ENCODE measurements around the gene PHTF2.
A peak's percentile ranks its signal among the peaks of the same experiment; 100 is the strongest.

The PHTF2 gene

DNA sequence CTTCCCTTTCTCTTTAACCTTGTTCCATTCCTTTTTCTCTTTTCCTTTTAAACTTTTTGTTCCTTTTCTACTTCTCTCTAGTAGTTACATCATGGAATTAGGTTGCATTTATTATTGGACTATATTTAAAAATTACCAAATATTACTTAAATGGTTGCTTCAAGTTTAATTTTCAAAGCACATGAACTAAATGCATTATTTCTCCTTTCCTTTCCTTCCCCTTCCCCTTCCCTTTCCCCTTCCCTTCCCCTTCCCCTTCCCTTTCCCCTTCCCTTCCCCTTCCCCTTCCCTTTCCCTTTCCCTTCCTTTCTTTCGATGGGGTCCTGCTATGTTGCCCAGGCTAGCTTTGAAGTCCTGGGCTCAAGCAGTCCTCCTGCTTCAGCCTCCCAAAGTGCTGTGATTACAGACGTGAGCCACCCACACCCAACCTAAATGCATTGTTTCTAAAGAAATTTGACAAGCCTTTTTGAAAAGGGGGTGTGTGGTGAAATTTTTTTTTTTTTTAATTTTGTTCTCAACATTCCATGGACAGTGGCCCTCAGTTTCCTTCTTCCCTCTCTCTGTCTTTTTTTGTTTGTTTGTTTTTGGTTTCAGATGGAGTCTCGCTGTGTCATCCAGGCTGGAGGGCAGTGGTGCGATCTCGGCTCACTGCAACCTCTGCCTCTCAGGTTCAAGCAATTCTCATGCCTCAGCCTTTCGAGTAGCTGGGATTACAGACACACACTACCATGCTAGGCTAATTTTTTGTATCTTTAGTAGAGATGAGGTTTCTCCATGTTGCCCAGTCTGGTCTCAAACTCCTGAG is 31.6 kb upstream of the PHTF2 start:
- no peak overlapping the region for H3K4me2 ChIP-seq (ENCODE audit: low read length)

DNA sequence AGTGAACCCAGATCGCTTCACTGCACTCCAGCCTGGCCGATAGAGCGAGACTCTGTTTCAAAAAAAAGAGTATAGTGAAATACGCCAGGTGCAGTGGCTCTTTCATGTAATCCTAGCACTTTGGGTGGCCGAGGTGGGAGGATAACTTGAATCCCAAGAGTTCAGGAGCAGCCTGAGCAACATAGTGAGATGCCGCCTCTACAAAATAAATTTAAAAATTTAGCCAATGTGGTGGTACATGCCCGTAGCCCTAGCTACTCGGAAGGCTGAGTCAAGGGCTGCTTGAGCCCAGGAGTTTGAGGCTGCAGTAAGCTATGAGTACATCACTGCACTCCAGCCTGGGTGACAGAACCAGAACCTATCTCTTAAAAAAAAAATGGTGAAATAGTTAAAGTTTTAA is 28.3 kb upstream of the PHTF2 start:
- Histone ChIP-seq H2BK120ac (ENCODE audit: insufficient read depth, low read length, poor library complexity) (no peak overlapping the region), H3K18ac (ENCODE audit: low read length) (no peak overlapping the region), H3K36me3 (ENCODE audit: control insufficient read depth in 1 of 2, insufficient read depth in 2 of 2, low read length in 2 of 2) (peaks cover 4 to 15% of the 10 kb centered on the region in 2 experiments), H3K4me3 (ENCODE audit: low read depth, low read length) (no peak overlapping the region), H3K79me2 (ENCODE audit: control insufficient read depth, insufficient read depth, low read length, poor library complexity) (peaks cover 2% of the 10 kb centered on the region), H3K27me3 (ENCODE audit: insufficient read depth, low read length) (no peaks in the 10 kb centered on the region), H3K9me3 (ENCODE audit: insufficient read depth, low read depth, low read length) (no peaks in the 10 kb centered on the region), H3K27ac (ENCODE audit: low read depth, low read length) (no peak overlapping the region), H2BK12ac (ENCODE audit: low read length) (no peak overlapping the region), H3K14ac (ENCODE audit: low read length) (no peak overlapping the region), H3K9ac (ENCODE audit: low read length) (no peak overlapping the region), H4K12ac (ENCODE audit: low read depth, low read length) (no peak overlapping the region), H4K91ac (ENCODE audit: low read depth, low read length) (peak overlapping the region; percentile 14), H2BK5ac (ENCODE audit: low read depth, low read length, poor library complexity) (no peak overlapping the region), H3K23ac (ENCODE audit: low read length) (no peak overlapping the region), H2AK5ac (ENCODE audit: low read length) (no peak overlapping the region), H3K4me1 (ENCODE audit: control insufficient read depth in 1 of 2, insufficient read depth in 2 of 2, low read length in 2 of 2) (peaks cover 3 to 4% of the 10 kb centered on the region in 2 experiments), H3K4ac (ENCODE audit: low read depth, low read length) (no peak overlapping the region), H4K8ac (ENCODE audit: low read depth, low read length) (no peak overlapping the region), H2AFZ (ENCODE audit: insufficient read depth, low read length, poor library complexity) (no peak overlapping the region), H3K4me2 (ENCODE audit: low read length) (no peak overlapping the region), H3K79me1 (ENCODE audit: low read length) (peaks cover 5% of the 10 kb centered on the region)
- DNase-seq, result peak; percentile 59 to 71
- no CpG with 5 or more reads among the region's 8 CpGs for WGBS (ENCODE audit: extremely low coverage, insufficient coverage, insufficient read length)

More for the DNA sequence above, 31.6 kb upstream of the PHTF2 start:
- WGBS (ENCODE audit: extremely low coverage, insufficient coverage, insufficient read length), result no CpG with 5 or more reads among the region's 6 CpGs
- Histone ChIP-seq H2BK5ac (ENCODE audit: low read depth, low read length, poor library complexity) (no peak overlapping the region), H4K91ac (ENCODE audit: low read depth, low read length) (no peak overlapping the region), H2BK120ac (ENCODE audit: insufficient read depth, low read length, poor library complexity) (no peak overlapping the region), H3K27ac (ENCODE audit: low read depth, low read length) (no peak overlapping the region), H3K27me3 (ENCODE audit: insufficient read depth, low read length) (no peaks in the 10 kb centered on the region), H3K23ac (ENCODE audit: low read length) (no peak overlapping the region), H3K4ac (ENCODE audit: low read depth, low read length) (no peak overlapping the region), H4K8ac (ENCODE audit: low read depth, low read length) (no peak overlapping the region), H3K4me1 (ENCODE audit: control insufficient read depth in 1 of 2, insufficient read depth in 2 of 2, low read length in 2 of 2) (peaks cover 3 to 4% of the 10 kb centered on the region in 2 experiments), H3K9ac (ENCODE audit: low read length) (no peak overlapping the region), H3K18ac (ENCODE audit: low read length) (no peak overlapping the region), H3K9me3 (ENCODE audit: insufficient read depth, low read depth, low read length) (no peaks in the 10 kb centered on the region), H4K12ac (ENCODE audit: low read depth, low read length) (no peak overlapping the region), H2AK5ac (ENCODE audit: low read length) (no peak overlapping the region), H3K4me3 (ENCODE audit: low read depth, low read length) (no peak overlapping the region), H3K79me1 (ENCODE audit: low read length) (peaks cover 5% of the 10 kb centered on the region), H3K14ac (ENCODE audit: low read length) (no peak overlapping the region), H2BK12ac (ENCODE audit: low read length) (peak overlapping the region; percentile 9), H3K36me3 (ENCODE audit: control insufficient read depth in 1 of 2, insufficient read depth in 2 of 2, low read length in 2 of 2) (peaks cover 2 to 7% of the 10 kb centered on the region in 2 experiments), H3K79me2 (ENCODE audit: control insufficient read depth, insufficient read depth, low read length, poor library complexity) (peaks cover 2% of the 10 kb centered on the region), H2AFZ (ENCODE audit: insufficient read depth, low read length, poor library complexity) (no peak overlapping the region)
- DNase-seq, result no peak

DNA sequence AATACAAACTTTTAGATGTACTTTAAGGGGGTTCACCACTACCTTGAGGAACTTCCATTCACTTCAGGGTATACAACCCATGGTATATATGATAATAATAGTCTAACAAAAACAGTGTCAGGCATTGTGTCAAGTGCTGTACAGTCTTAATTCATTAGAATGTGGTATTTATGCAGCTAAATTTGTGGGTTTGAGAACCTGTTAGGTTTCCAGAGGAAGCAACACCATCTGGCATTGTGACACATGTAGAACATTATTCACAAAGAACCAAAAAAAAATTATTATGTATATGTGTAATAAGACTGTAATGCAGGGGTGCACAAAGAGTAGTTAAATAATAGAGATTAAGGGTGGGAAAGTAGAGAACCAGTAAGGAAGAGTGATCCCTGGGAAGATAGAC is 26.7 kb upstream of the PHTF2 start:
- no peak for DNase-seq
- Histone ChIP-seq H3K23ac (ENCODE audit: low read length) (no peak overlapping the region), H3K9ac (ENCODE audit: low read length) (no peak overlapping the region), H4K8ac (ENCODE audit: low read depth, low read length) (no peak overlapping the region), H3K27me3 (ENCODE audit: insufficient read depth, low read length) (no peaks in the 10 kb centered on the region), H3K79me2 (ENCODE audit: control insufficient read depth, insufficient read depth, low read length, poor library complexity) (no peaks in the 10 kb centered on the region), H3K79me1 (ENCODE audit: low read length) (peaks cover 1% of the 10 kb centered on the region), H2BK12ac (ENCODE audit: low read length) (no peak overlapping the region), H3K4me2 (ENCODE audit: low read length) (no peak overlapping the region), H3K14ac (ENCODE audit: low read length) (no peak overlapping the region), H3K4me1 (ENCODE audit: control insufficient read depth in 1 of 2, insufficient read depth in 2 of 2, low read length in 2 of 2) (no peaks in the 10 kb centered on the region), H3K9me3 (ENCODE audit: insufficient read depth, low read depth, low read length) (no peaks in the 10 kb centered on the region), H3K4me3 (ENCODE audit: low read depth, low read length) (no peak overlapping the region), H2BK5ac (ENCODE audit: low read depth, low read length, poor library complexity) (no peak overlapping the region), H2AK5ac (ENCODE audit: low read length) (no peak overlapping the region), H3K36me3 (ENCODE audit: control insufficient read depth in 1 of 2, insufficient read depth in 2 of 2, low read length in 2 of 2) (peaks cover 3 to 17% of the 10 kb centered on the region in 2 experiments), H3K27ac (ENCODE audit: low read depth, low read length) (no peak overlapping the region), H3K4ac (ENCODE audit: low read depth, low read length) (no peak overlapping the region), H2AFZ (ENCODE audit: insufficient read depth, low read length, poor library complexity) (no peak overlapping the region), H4K91ac (ENCODE audit: low read depth, low read length) (no peak overlapping the region), H4K12ac (ENCODE audit: low read depth, low read length) (no peak overlapping the region), H3K18ac (ENCODE audit: low read length) (no peak overlapping the region), H2BK120ac (ENCODE audit: insufficient read depth, low read length, poor library complexity) (no peak overlapping the region)

DNA sequence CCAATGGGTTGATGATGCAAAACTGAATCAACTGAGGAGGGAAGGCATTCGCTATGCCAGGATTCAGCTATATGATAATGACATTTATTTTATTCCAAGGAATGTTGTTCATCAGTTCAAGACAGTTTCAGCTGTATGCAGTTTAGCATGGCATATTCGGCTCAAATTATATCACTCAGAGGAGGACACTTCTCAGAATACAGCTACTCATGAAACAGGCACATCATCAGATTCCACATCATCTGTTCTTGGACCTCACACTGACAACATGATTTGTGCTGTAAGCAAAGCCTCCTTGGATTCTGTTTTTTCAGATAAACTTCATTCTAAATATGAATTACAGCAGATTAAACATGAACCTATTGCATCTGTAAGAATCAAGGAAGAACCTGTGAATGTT is 20.0 kb upstream of the PHTF2 start:
- WGBS (ENCODE audit: extremely low coverage, insufficient coverage, insufficient read length), result no CpG with 5 or more reads among the region's 2 CpGs
- no peaks in the 10 kb centered on the region for H3K79me1 ChIP-seq (ENCODE audit: low read length)
- H4K12ac ChIP-seq (ENCODE audit: low read depth, low read length), result no peak overlapping the region
- H2AFZ ChIP-seq (ENCODE audit: insufficient read depth, low read length, poor library complexity), result no peak overlapping the region
- no peak overlapping the region for H2BK12ac ChIP-seq (ENCODE audit: low read length)
- H4K91ac ChIP-seq (ENCODE audit: low read depth, low read length), result no peak overlapping the region
- no peaks in the 10 kb centered on the region for H3K4me1 ChIP-seq (ENCODE audit: control insufficient read depth in 1 of 2, insufficient read depth in 2 of 2, low read length in 2 of 2)
- no peak overlapping the region for H3K23ac ChIP-seq (ENCODE audit: low read length)
- H4K8ac ChIP-seq (ENCODE audit: low read depth, low read length), result no peak overlapping the region
- no peak for DNase-seq
- no peaks in the 10 kb centered on the region for H3K79me2 ChIP-seq (ENCODE audit: control insufficient read depth, insufficient read depth, low read length, poor library complexity)
- no peaks in the 10 kb centered on the region for H3K27me3 ChIP-seq (ENCODE audit: insufficient read depth, low read length)
- no peak overlapping the region for H3K4ac ChIP-seq (ENCODE audit: low read depth, low read length)
- H2BK120ac ChIP-seq (ENCODE audit: insufficient read depth, low read length, poor library complexity), result no peak overlapping the region
- H3K27ac ChIP-seq (ENCODE audit: low read depth, low read length), result no peak overlapping the region
- H3K4me3 ChIP-seq (ENCODE audit: low read depth, low read length), result no peak overlapping the region
- peaks cover 6 to 8% of the 10 kb centered on the region in 2 experiments for H3K36me3 ChIP-seq (ENCODE audit: control insufficient read depth in 1 of 2, insufficient read depth in 2 of 2, low read length in 2 of 2)
- H2BK5ac ChIP-seq (ENCODE audit: low read depth, low read length, poor library complexity), result no peak overlapping the region
- no peaks in the 10 kb centered on the region for H3K9me3 ChIP-seq (ENCODE audit: insufficient read depth, low read depth, low read length)
- H3K18ac ChIP-seq (ENCODE audit: low read length), result no peak overlapping the region
- H3K4me2 ChIP-seq (ENCODE audit: low read length), result no peak overlapping the region
- H2AK5ac ChIP-seq (ENCODE audit: low read length), result no peak overlapping the region
- no peak overlapping the region for H3K14ac ChIP-seq (ENCODE audit: low read length)
- H3K9ac ChIP-seq (ENCODE audit: low read length), result no peak overlapping the region

Data from trophoblast cell (in vitro differentiated cells and primary cell).